GM12878 (cell line): ENCODE measurements around the gene SYCE3. TPM values are rescaled to one million over a fixed set of nuclear protein-coding genes. Genes with fewer than 3 reads are reported as not detected.

ENCODE experiments used
- ATAC-seq: fragments of 200-7000 bp; cut with Tn5 transposase; 3 replicates; pipeline ENCODE4 v1.9.1; 2020; ENCODE audit warnings: mild to moderate bottlenecking, moderate library complexity
- BruUV-seq: library from RNA; stranded (reverse); fragments of 400-500 nt; replicated peaks from 2 replicates; lab custom pipeline; 2021; lab: Mats Ljungman, UMichigan
- CTCF ChIA-PET: fragments of 300-600 bp; sonication (Branson Sonifier 250); formaldehyde crosslinking; extraction: SDS; loops from one replicate; lab custom pipeline; 2021; ENCODE audit warnings: inconsistent platforms; lab: Yijun Ruan, JAX
- POLR2A ChIA-PET: fragments of 350-600 bp; formaldehyde crosslinking; extraction: SDS; loops from one replicate; lab custom pipeline; 2021; ENCODE audit warnings: inconsistent platforms; lab: Charles Lee
- RAD21 ChIA-PET: fragments of 300-600 bp; sonication (Branson Sonifier 250); formaldehyde crosslinking; loops from one replicate; lab custom pipeline; 2023; ENCODE audit warnings: antibody characterized with exemption; ENCODE audit not compliant: unreplicated experiment; lab: Charles Lee
- SMC1A ChIA-PET: fragments of 300-600 bp; sonication (Branson Sonifier 250); formaldehyde crosslinking; loops from one replicate; lab custom pipeline; 2023; ENCODE audit not compliant: unreplicated experiment, uncharacterized antibody; lab: Charles Lee
- DNase-seq: peaks from one replicate; pipeline ENCODE4 v3.0.0-alpha.2; 2011; ENCODE audit warnings: low read depth, low spot score
- FAIRE-seq: peaks from 3 replicates; lab custom pipeline; 2011; peaks lifted over from hg19 to GRCh38; lab: Jason Lieb, UNC
- H2AFZ ChIP-seq: 2 replicates; pipeline ENCODE4 v1.6.0; 2011; ENCODE audit warnings: low read depth, low read length, control low read depth; ENCODE audit not compliant: control insufficient read depth
- H3K27ac ChIP-seq: 2 replicates; pipeline ENCODE4 v1.5.1; 2011; ENCODE audit warnings: control low read depth; ENCODE audit not compliant: control insufficient read depth, insufficient read depth
- H3K27me3 ChIP-seq, 2 experiments: replicated peaks in 1 of 2; 2 replicates each; pipeline versions ENCODE4 v1.6.0 to v1.6.1; 2011; ENCODE audit warnings: low read length in 1 of 2; ENCODE audit not compliant: control insufficient read depth in 2 of 2, insufficient read depth in 2 of 2
- H3K36me3 ChIP-seq, 2 experiments: 2 replicates each; pipeline ENCODE4 v1.5.1; 2011; ENCODE audit warnings: low read length in 1 of 2; ENCODE audit not compliant: control insufficient read depth in 2 of 2, insufficient read depth in 2 of 2
- H3K4me1 ChIP-seq: 2 replicates; pipeline ENCODE4 v1.6.1; 2011; ENCODE audit warnings: mild to moderate bottlenecking, low read length, moderate library complexity, mixed read lengths; ENCODE audit not compliant: control insufficient read depth, insufficient read depth
- H3K4me2 ChIP-seq: 2 replicates; pipeline ENCODE4 v1.6.0; 2011; ENCODE audit warnings: control low read depth; ENCODE audit not compliant: control insufficient read depth, insufficient read depth
- H3K4me3 ChIP-seq: fragments of 200-600 bp; sonication (generic); 2 replicates; pipeline ENCODE4 v1.5.1; 2016
- H3K79me2 ChIP-seq: 2 replicates; pipeline ENCODE4 v1.6.0; 2011; ENCODE audit warnings: low read length; ENCODE audit not compliant: control insufficient read depth, insufficient read depth
- H3K9ac ChIP-seq: 2 replicates; pipeline ENCODE4 v1.8.0; 2011; ENCODE audit warnings: low read length, control low read depth, mixed read lengths; ENCODE audit not compliant: control insufficient read depth, insufficient read depth
- H3K9me3 ChIP-seq: replicated peaks from 3 replicates; pipeline ENCODE4 v1.5.1; 2011; ENCODE audit warnings: mild to moderate bottlenecking, low read length; ENCODE audit not compliant: control insufficient read depth, insufficient read depth
- H4K20me1 ChIP-seq: 2 replicates; pipeline ENCODE4 v1.6.0; 2011; ENCODE audit not compliant: control insufficient read depth, insufficient read depth
- CEBPB ChIP-seq, 2 experiments: fragments of 150-350 bp in 1 of 2; IDR thresholded peaks; 2 replicates each; pipeline ENCODE4 v1.6.1; 2012 to 2014; ENCODE audit warnings: low read depth in 2 of 2, low read length in 2 of 2, borderline replicate concordance in 1 of 2, inconsistent platforms in 1 of 2
- FOXK2 ChIP-seq: fragments of 450-650 bp; IDR thresholded peaks from 2 replicates; pipeline ENCODE4 v1.6.1; 2017; ENCODE audit warnings: mild to moderate bottlenecking, moderate library complexity
- HSF1 ChIP-seq: fragments of 150-350 bp; IDR thresholded peaks from 2 replicates; pipeline ENCODE4 v1.6.1; 2014; ENCODE audit warnings: mild to moderate bottlenecking, low read depth, low read length
- MEF2A ChIP-seq: IDR thresholded peaks from 2 replicates; pipeline ENCODE4 v1.6.1; 2011; ENCODE audit warnings: low read depth, mild to moderate bottlenecking, low read length, moderate library complexity; ENCODE audit not compliant: insufficient read depth
- MLLT1 ChIP-seq: fragments of 450-650 bp; IDR thresholded peaks from 2 replicates; pipeline ENCODE4 v1.6.1; 2016; ENCODE audit warnings: mild to moderate bottlenecking
- RAD51 ChIP-seq: fragments of 450-650 bp; IDR thresholded peaks from 2 replicates; pipeline ENCODE4 v1.6.1; 2016; ENCODE audit warnings: moderate library complexity, mild to moderate bottlenecking, inconsistent platforms
- SREBF2 ChIP-seq: IDR thresholded peaks from 2 replicates; pipeline ENCODE4 v1.6.1; 2012; ENCODE audit warnings: mild to moderate bottlenecking, low read length
- SRF ChIP-seq, 2 experiments: IDR thresholded peaks; 2 replicates each; pipeline ENCODE4 v1.6.1; 2011; ENCODE audit warnings: low read depth in 2 of 2, low read length in 2 of 2, mild to moderate bottlenecking in 1 of 2, moderate library complexity in 1 of 2
- TAF1 ChIP-seq: IDR thresholded peaks from 2 replicates; pipeline ENCODE4 v1.6.1; 2011; ENCODE audit warnings: mild to moderate bottlenecking, low read depth, low read length, borderline replicate concordance
- WGBS: methylation state at CpG from one replicate; pipeline ENCODE4 v1.1.6; 2016; ENCODE audit warnings: low lambda C conversion rate; ENCODE audit not compliant: insufficient replicate concordance, insufficient coverage; ENCODE audit errors: missing lambda C conversion rate; 5-methylcytosine and 5-hydroxymethylcytosine counted together
- in situ Hi-C: fragments of 300-500 bp; cut with MboI; formaldehyde crosslinking; loops from 9 replicates; pipeline ENCODE4 v1.14.3; 2018; ENCODE audit warnings: mixed read lengths
- intact Hi-C: fragments of 100-400 bp; cut with micrococcal nuclease; formaldehyde crosslinking; loops from one replicate; pipeline ENCODE4 v1.14.2; 2022; ENCODE audit not compliant: unreplicated experiment
- polyA plus RNA-seq, 11 experiments: library from polyadenylated mRNA; depleted of rRNA in 4 of 11; unstranded in 6 of 11; stranded (reverse) in 5 of 11; fragments of >200 nt; fragmentation: Nextera tagmentation in 4 of 11; fragmentation: Illumina TruSeq in 1 of 11; extraction: Ambion mirVana in 4 of 11; extraction: Trizol in 1 of 11; gene quantifications; 1 replicate in 1 of 11; 2 replicates in 10 of 11; pipeline versions ENCODE4 v1.2.1 to v1.2.3, GENCODE V29; 2011 to 2016; ENCODE audit warnings: inconsistent platforms in 2 of 11, missing spikeins in 2 of 11, low read depth in 1 of 11
- total RNA-seq, 4 experiments: library from RNA; depleted of rRNA in 3 of 4; stranded (reverse); fragments of >200 nt in 3 of 4; fragmentation: Illumina TruSeq in 1 of 4; extraction: Trizol in 1 of 4; gene quantifications; 2 replicates each; pipeline versions ENCODE4 v1.2.1 to v1.2.3, GENCODE V29; 2013 to 2021
- TF ChIP-seq, protein P1 (sequence below): fragments of 450-650 bp; IDR thresholded peaks from 2 replicates; pipeline ENCODE4 v1.6.1; 2016; ENCODE audit warnings: mild to moderate bottlenecking, moderate library complexity, borderline replicate concordance
- TF ChIP-seq, protein P2 (sequence below): fragments of 450-650 bp; IDR thresholded peaks from 2 replicates; pipeline ENCODE4 v1.6.1; 2017; ENCODE audit warnings: mild to moderate bottlenecking, low read depth, inconsistent platforms; ENCODE audit not compliant: poor library complexity, severe bottlenecking
- TF ChIP-seq, protein P3 (sequence below): IDR thresholded peaks from 2 replicates; pipeline ENCODE4 v1.6.1; 2011; ENCODE audit warnings: borderline replicate concordance, low read depth, mild to moderate bottlenecking, moderate library complexity, mixed read lengths, low read length; ENCODE audit not compliant: insufficient read depth; ENCODE audit errors: extremely low read length

SYCE3 gene
- total and polyA plus RNA-seq, 10 of the 15 experiments (the other 5 are each of a cell fraction or from before 2014, with no cell fraction given), result 0.38 to 0.91 (median 0.76) TPM; not detected in 4

DNA sequence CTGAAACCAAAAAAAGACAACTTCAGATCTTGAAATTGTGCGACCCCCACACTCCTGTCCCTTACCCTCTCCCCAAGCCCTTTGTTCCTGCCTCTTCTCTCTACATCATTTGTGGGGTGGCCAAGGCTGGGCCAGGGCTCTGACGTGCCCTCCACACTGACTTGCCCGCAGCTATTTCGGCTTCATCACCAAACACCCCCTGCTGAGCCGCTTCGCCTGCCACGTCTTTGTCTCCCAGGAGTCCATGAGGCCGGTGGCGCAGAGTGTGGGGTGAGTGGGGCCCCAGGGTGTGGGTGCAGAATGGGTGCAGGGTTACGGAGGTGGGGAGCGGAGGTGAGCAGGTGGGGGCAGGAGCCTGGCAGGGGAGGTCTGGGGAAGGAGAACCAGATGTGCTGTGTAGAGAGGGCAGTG, 47.3 kb upstream of the SYCE3 start:
- ChIA-PET RAD21 (no interaction called here), POLR2A (no interaction called here), SMC1A (no interaction called here), CTCF (no interaction called here)
- no TSS peak for BruUV-seq
- no peaks in the 10 kb centered on the region for H3K9me3 ChIP-seq
- TF ChIP-seq FOXK2, result no peak
- TF ChIP-seq RAD51, result no peak
- TF ChIP-seq HSF1, result no peak
- TF ChIP-seq SRF (IDR thresholded peaks at IDR 0.05; ENCODE audit: low read depth in 2 of 2, low read length in 2 of 2), result no peak
- no peak for TF ChIP-seq SREBF2
- no peak for TF ChIP-seq CEBPB (IDR thresholded peaks at IDR 0.05; ENCODE audit: borderline replicate concordance in 1 of 2, low read depth in 2 of 2, low read length in 2 of 2)
- TF ChIP-seq, protein P1, sequence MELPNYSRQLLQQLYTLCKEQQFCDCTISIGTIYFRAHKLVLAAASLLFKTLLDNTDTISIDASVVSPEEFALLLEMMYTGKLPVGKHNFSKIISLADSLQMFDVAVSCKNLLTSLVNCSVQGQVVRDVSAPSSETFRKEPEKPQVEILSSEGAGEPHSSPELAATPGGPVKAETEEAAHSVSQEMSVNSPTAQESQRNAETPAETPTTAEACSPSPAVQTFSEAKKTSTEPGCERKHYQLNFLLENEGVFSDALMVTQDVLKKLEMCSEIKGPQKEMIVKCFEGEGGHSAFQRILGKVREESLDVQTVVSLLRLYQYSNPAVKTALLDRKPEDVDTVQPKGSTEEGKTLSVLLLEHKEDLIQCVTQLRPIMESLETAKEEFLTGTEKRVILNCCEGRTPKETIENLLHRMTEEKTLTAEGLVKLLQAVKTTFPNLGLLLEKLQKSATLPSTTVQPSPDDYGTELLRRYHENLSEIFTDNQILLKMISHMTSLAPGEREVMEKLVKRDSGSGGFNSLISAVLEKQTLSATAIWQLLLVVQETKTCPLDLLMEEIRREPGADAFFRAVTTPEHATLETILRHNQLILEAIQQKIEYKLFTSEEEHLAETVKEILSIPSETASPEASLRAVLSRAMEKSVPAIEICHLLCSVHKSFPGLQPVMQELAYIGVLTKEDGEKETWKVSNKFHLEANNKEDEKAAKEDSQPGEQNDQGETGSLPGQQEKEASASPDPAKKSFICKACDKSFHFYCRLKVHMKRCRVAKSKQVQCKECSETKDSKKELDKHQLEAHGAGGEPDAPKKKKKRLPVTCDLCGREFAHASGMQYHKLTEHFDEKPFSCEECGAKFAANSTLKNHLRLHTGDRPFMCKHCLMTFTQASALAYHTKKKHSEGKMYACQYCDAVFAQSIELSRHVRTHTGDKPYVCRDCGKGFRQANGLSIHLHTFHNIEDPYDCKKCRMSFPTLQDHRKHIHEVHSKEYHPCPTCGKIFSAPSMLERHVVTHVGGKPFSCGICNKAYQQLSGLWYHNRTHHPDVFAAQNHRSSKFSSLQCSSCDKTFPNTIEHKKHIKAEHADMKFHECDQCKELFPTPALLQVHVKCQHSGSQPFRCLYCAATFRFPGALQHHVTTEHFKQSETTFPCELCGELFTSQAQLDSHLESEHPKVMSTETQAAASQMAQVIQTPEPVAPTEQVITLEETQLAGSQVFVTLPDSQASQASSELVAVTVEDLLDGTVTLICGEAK, result no peak
- TF ChIP-seq, protein P2, sequence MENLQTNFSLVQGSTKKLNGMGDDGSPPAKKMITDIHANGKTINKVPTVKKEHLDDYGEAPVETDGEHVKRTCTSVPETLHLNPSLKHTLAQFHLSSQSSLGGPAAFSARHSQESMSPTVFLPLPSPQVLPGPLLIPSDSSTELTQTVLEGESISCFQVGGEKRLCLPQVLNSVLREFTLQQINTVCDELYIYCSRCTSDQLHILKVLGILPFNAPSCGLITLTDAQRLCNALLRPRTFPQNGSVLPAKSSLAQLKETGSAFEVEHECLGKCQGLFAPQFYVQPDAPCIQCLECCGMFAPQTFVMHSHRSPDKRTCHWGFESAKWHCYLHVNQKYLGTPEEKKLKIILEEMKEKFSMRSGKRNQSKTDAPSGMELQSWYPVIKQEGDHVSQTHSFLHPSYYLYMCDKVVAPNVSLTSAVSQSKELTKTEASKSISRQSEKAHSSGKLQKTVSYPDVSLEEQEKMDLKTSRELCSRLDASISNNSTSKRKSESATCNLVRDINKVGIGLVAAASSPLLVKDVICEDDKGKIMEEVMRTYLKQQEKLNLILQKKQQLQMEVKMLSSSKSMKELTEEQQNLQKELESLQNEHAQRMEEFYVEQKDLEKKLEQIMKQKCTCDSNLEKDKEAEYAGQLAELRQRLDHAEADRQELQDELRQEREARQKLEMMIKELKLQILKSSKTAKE, result no peak
- no peak for TF ChIP-seq TAF1
- TF ChIP-seq, protein P3, sequence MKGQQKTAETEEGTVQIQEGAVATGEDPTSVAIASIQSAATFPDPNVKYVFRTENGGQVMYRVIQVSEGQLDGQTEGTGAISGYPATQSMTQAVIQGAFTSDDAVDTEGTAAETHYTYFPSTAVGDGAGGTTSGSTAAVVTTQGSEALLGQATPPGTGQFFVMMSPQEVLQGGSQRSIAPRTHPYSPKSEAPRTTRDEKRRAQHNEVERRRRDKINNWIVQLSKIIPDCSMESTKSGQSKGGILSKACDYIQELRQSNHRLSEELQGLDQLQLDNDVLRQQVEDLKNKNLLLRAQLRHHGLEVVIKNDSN, result no peak
- no peak for TF ChIP-seq MEF2A
- TF ChIP-seq MLLT1, result no peak
- H2AFZ ChIP-seq, result no peak overlapping the region
- no peaks in the 10 kb centered on the region for H3K79me2 ChIP-seq
- no peaks in the 10 kb centered on the region; a peak in 2 of 4 replicates for H3K27me3 ChIP-seq
- no peak for DNase-seq
- H4K20me1 ChIP-seq, result no peaks in the 10 kb centered on the region
- FAIRE-seq, result no peak
- no peak overlapping the region for H3K9ac ChIP-seq
- no peak overlapping the region for H3K27ac ChIP-seq
- WGBS, result 26% methylated on average over 9 of the region's 11 CpGs
- in situ Hi-C loops, result loop anchor here (10.0 kb wide), 1 partner anchor 355 kb away; the partner anchor contains the start of gene HDAC10
- no peak overlapping the region for H3K4me3 ChIP-seq
- H3K4me1 ChIP-seq, result no peaks in the 10 kb centered on the region
- no peak overlapping the region for H3K4me2 ChIP-seq
- ATAC-seq, result no peak
- H3K36me3 ChIP-seq, result no peaks in the 10 kb centered on the region
- intact Hi-C loops, result no loop called here
